Measurements from ENCODE around the gene PEBP1.

Gene PEBP1

GRCh38 chr12:118098401-118098800 lies 37.5 kb upstream of the PEBP1 start:
- Histone ChIP-seq H3K27ac (replicated peaks) (no peak overlapping the region), H3K4me3 (replicated peaks; ENCODE audit: insufficient read depth, low read length) (no peak overlapping the region), H3K27me3 (ENCODE audit: insufficient read depth, poor library complexity, severe bottlenecking) (peaks cover 13% of the 10 kb centered on the region)
- DNase-seq (ENCODE audit: low read depth in 1 of 2, low spot score in 1 of 2): no peak
- TF ChIP-seq POLR2AphosphoS5 (IDR thresholded peaks at IDR 0.05; ENCODE audit: low read depth): no peak
- TF ChIP-seq SPI1 (IDR thresholded peaks at IDR 0.05; ENCODE audit: borderline replicate concordance, low read depth): no peak
- no peak for TF ChIP-seq CTCF (IDR thresholded peaks at IDR 0.05; ENCODE audit: insufficient read depth, low read length)
- TF ChIP-seq REST (IDR thresholded peaks at IDR 0.05; ENCODE audit: insufficient replicate concordance, low read depth): no peak

- H3K27me3 ChIP-seq (ENCODE audit: insufficient read depth, poor library complexity, severe bottlenecking): peaks cover 13% of the 10 kb centered on the region
- no peak overlapping the region for H3K27ac ChIP-seq (replicated peaks)
- TF ChIP-seq GABPA (IDR thresholded peaks at IDR 0.05; ENCODE audit: low read depth) (no peak), SPI1 (IDR thresholded peaks at IDR 0.05; ENCODE audit: borderline replicate concordance, low read depth) (no peak), POLR2AphosphoS5 (IDR thresholded peaks at IDR 0.05; ENCODE audit: low read depth) (no peak), REST (IDR thresholded peaks at IDR 0.05; ENCODE audit: insufficient replicate concordance, low read depth) (no peak), CTCF (IDR thresholded peaks at IDR 0.05; ENCODE audit: insufficient read depth, low read length) (no peak)
- no peak for DNase-seq (ENCODE audit: low read depth in 1 of 2, low spot score in 1 of 2)
- H3K4me3 ChIP-seq (replicated peaks; ENCODE audit: insufficient read depth, low read length): no peak overlapping the region
Observed at GRCh38 chr12:118098911-118099671, 36.8 kb upstream of the PEBP1 start.

GRCh38 chr12:118101051-118101450 lies 34.9 kb upstream of the PEBP1 start:
- H3K4me3 ChIP-seq (replicated peaks; ENCODE audit: insufficient read depth, low read length): no peak overlapping the region
- DNase-seq (ENCODE audit: low read depth in 1 of 2, low spot score in 1 of 2): no peak
- H3K27me3 ChIP-seq (ENCODE audit: insufficient read depth, poor library complexity, severe bottlenecking): peaks cover 16% of the 10 kb centered on the region
- no peak overlapping the region for H3K27ac ChIP-seq (replicated peaks)
- TF ChIP-seq GABPA (IDR thresholded peaks at IDR 0.05; ENCODE audit: low read depth): no peak
- TF ChIP-seq POLR2AphosphoS5 (IDR thresholded peaks at IDR 0.05; ENCODE audit: low read depth): no peak
- no peak for TF ChIP-seq CTCF (IDR thresholded peaks at IDR 0.05; ENCODE audit: insufficient read depth, low read length)
- no peak for TF ChIP-seq SPI1 (IDR thresholded peaks at IDR 0.05; ENCODE audit: borderline replicate concordance, low read depth)
- TF ChIP-seq REST (IDR thresholded peaks at IDR 0.05; ENCODE audit: insufficient replicate concordance, low read depth): no peak

Data from HL-60 (cell line).